ENCODE measurements around the gene CMIP. TPM values are rescaled to one million over a fixed set of nuclear protein-coding genes. Genes with fewer than 3 reads are reported as not detected.

CMIP gene
- total RNA-seq, 1 experiment from 2014 or later, result 48.2 TPM

- Mint-ChIP-seq H3K36me3 (ENCODE audit: insufficient read depth in 1 of 3, low read depth in 3 of 3) (peaks cover 0 to 6% (median 0%) of the 10 kb centered on the region in 3 experiments; a peak in 3 of 7 replicates), H3K27ac (peak overlapping the region in 2 of 3 experiments; percentile 46 to 64; a peak in 2 of 7 replicates), H3K4me1 (peaks cover 26 to 27% of the 10 kb centered on the region in 2 experiments), H3K27me3 (ENCODE audit: low read depth) (no peaks in the 10 kb centered on the region), H3K9me3 (no peaks in the 10 kb centered on the region; a peak in 2 of 5 replicates), H3K4me3 (no peak overlapping the region)
- no peaks in the 10 kb centered on the region for H4K20me1 ChIP-seq (ENCODE audit: control insufficient read depth, insufficient read depth, insufficient read length)
- no peak for DNase-seq
- no peak overlapping the region for H2BK5ac ChIP-seq (ENCODE audit: insufficient read length, low read length)
- H3K27me3 ChIP-seq (ENCODE audit: insufficient read depth, low read length), result no peaks in the 10 kb centered on the region
- no peak overlapping the region for H3K18ac ChIP-seq (ENCODE audit: insufficient read length, low read depth, low read length)
- no peak for TF ChIP-seq CTCF (conservative IDR thresholded peaks at IDR 0.05)
- no peak overlapping the region for H2AK5ac ChIP-seq (ENCODE audit: insufficient read length, low read length)
- no peak overlapping the region for H3T11ph ChIP-seq (ENCODE audit: low read length)
- no peak overlapping the region for H4K5ac ChIP-seq (ENCODE audit: insufficient read length, low read depth, low read length)
- no peaks in the 10 kb centered on the region for H3K23me2 ChIP-seq (ENCODE audit: insufficient read length, low read depth, low read length, poor library complexity, severe bottlenecking)
- no peak overlapping the region for H3K56ac ChIP-seq (ENCODE audit: insufficient read length, low read depth, low read length)
- peaks cover 6% of the 10 kb centered on the region; the same call in 1 of the 2 replicates for H3K4me1 ChIP-seq (ENCODE audit: insufficient read depth, low read length)
- H3K79me1 ChIP-seq (ENCODE audit: insufficient read depth, low read depth, low read length, poor library complexity, severe bottlenecking), result peaks cover 6% of the 10 kb centered on the region
- no peak overlapping the region for H4K8ac ChIP-seq (replicated peaks; ENCODE audit: insufficient read length, low read depth, low read length)
- H2BK12ac ChIP-seq (ENCODE audit: insufficient read length, low read depth, low read length), result no peak overlapping the region
- no peaks in the 10 kb centered on the region for H3K9me3 ChIP-seq (ENCODE audit: control insufficient read depth, low read depth, low read length)
- no peak overlapping the region for H3K23ac ChIP-seq (ENCODE audit: insufficient read length, low read depth, low read length)
- H2BK15ac ChIP-seq (ENCODE audit: low read depth, low read length), result no peak overlapping the region
- no peak overlapping the region for H4K91ac ChIP-seq (ENCODE audit: insufficient read length, low read depth, low read length)
- no peak overlapping the region for H3K4ac ChIP-seq (ENCODE audit: low read depth, low read length)
- H3K79me2 ChIP-seq (ENCODE audit: insufficient read depth, low read length), result peaks cover 8% of the 10 kb centered on the region; the same call in 1 of the 2 replicates
- no peak overlapping the region for H2BK120ac ChIP-seq (ENCODE audit: low read depth, low read length, poor library complexity, severe bottlenecking)
- WGBS (ENCODE audit: extremely low coverage, insufficient read length, low lambda C conversion rate), result no CpG with 5 or more reads among the region's 17 CpGs
- no peak overlapping the region for H3K14ac ChIP-seq (ENCODE audit: insufficient read depth, low read length)
- no peak overlapping the region for H3K4me2 ChIP-seq (ENCODE audit: insufficient read depth, insufficient read length, low read length)
- no peak overlapping the region for H3K27ac ChIP-seq (ENCODE audit: insufficient read length, low read depth, low read length)
- H2BK20ac ChIP-seq (ENCODE audit: low read depth, low read length, poor library complexity, severe bottlenecking), result no peak overlapping the region
- H3K9ac ChIP-seq (ENCODE audit: extremely low read depth, insufficient read length, low read length), result no peak overlapping the region
- H2AFZ ChIP-seq (ENCODE audit: low read length), result no peak overlapping the region
These were observed 143.9 kb downstream of the CMIP start for GRCh38 chr16:81588326-81589081.

Measured in H9 (cell line).